ENCODE data around the gene PAPPA2.

- TF ChIP-seq CTCF (IDR thresholded peaks at IDR 0.05) (no peak), POLR2A (IDR thresholded peaks at IDR 0.05) (no peak)
These were observed 366.3 kb downstream of the PAPPA2 start for GRCh38 chr1:176829261-176829660.
